CD4-positive, alpha-beta memory T cell (primary cell): ENCODE results near the gene STK39. TPM values are rescaled to one million over a fixed set of nuclear protein-coding genes. Genes with fewer than 3 reads are reported as not detected.

Experiments
- CTCF ChIA-PET: fragments of 350-600 bp; sonication (Branson Sonifier 250); formaldehyde crosslinking; loops from one replicate; lab custom pipeline; 2021; ENCODE audit warnings: inconsistent platforms; ENCODE audit not compliant: partially characterized antibody; lab: Charles Lee
- POLR2A ChIA-PET: fragments of 350-600 bp; sonication (Branson Sonifier 250); formaldehyde crosslinking; loops from one replicate; lab custom pipeline; 2021; ENCODE audit not compliant: partially characterized antibody; lab: Charles Lee
- DNase-seq, 5 donors: peaks; one replicate each; pipeline versions ENCODE4 v3.0.0 to v3.0.0-alpha.2; 2020 to 2022; ENCODE audit warnings: mixed read lengths in 1 of 5
- H3K27ac ChIP-seq: one replicate; pipeline ENCODE4 v1.7.0; 2013; ENCODE audit warnings: low read depth, low read length
- H3K27me3 ChIP-seq: 2 replicates; pipeline ENCODE4 v1.7.0; 2013; ENCODE audit warnings: mild to moderate bottlenecking, low read length, moderate library complexity; ENCODE audit not compliant: insufficient read depth
- H3K36me3 ChIP-seq: 2 replicates; pipeline ENCODE4 v1.7.0; 2013; ENCODE audit warnings: mild to moderate bottlenecking, low read length, moderate library complexity; ENCODE audit not compliant: insufficient read depth
- H3K4me1 ChIP-seq: 2 replicates; pipeline ENCODE4 v1.7.0; 2013; ENCODE audit warnings: mild to moderate bottlenecking, low read length, moderate library complexity; ENCODE audit not compliant: insufficient read depth
- H3K4me3 ChIP-seq, 2 donors: one replicate each; pipeline ENCODE4 v1.7.0; 2013; ENCODE audit warnings: low read length in 2 of 2, mild to moderate bottlenecking in 1 of 2
- H3K9me3 ChIP-seq, 2 donors: one replicate each; pipeline ENCODE4 v1.7.0; 2013; ENCODE audit warnings: low read length in 2 of 2, control low read depth in 1 of 2; ENCODE audit not compliant: control insufficient read depth in 1 of 2
- H3K27ac Mint-ChIP-seq, 7 donors: one replicate each; pipeline ENCODE4 v1.8.0; 2020 to 2021; ENCODE audit warnings: mixed read lengths in 7 of 7, mild to moderate bottlenecking in 6 of 7, inconsistent platforms in 3 of 7, moderate library complexity in 3 of 7
- H3K27me3 Mint-ChIP-seq, 2 donors: one replicate each; pipeline ENCODE4 v1.8.0; 2020 to 2021; ENCODE audit warnings: mixed read lengths in 2 of 2
- H3K36me3 Mint-ChIP-seq, 2 donors: one replicate each; pipeline ENCODE4 v1.8.0; 2020 to 2021; ENCODE audit warnings: mixed read lengths in 2 of 2, inconsistent platforms in 1 of 2, mild to moderate bottlenecking in 1 of 2
- H3K4me1 Mint-ChIP-seq, 4 donors: one replicate each; pipeline ENCODE4 v1.8.0; 2020 to 2021; ENCODE audit warnings: mixed read lengths in 4 of 4, mild to moderate bottlenecking in 1 of 4
- H3K4me3 Mint-ChIP-seq, 8 donors: one replicate each; pipeline ENCODE4 v1.8.0; 2020 to 2021; ENCODE audit warnings: mixed read lengths in 8 of 8, mild to moderate bottlenecking in 7 of 8, moderate library complexity in 6 of 8, inconsistent platforms in 3 of 8
- H3K9me3 Mint-ChIP-seq, 8 donors: one replicate each; pipeline ENCODE4 v1.8.0; 2020 to 2021; ENCODE audit warnings: mixed read lengths in 8 of 8, mild to moderate bottlenecking in 5 of 8, inconsistent platforms in 3 of 8, moderate library complexity in 1 of 8
- intact Hi-C: fragments of 100-400 bp; cut with micrococcal nuclease; formaldehyde crosslinking; loops from one replicate; pipeline ENCODE4 v1.15.1; 2023
- polyA plus RNA-seq, 2 donors: library from polyadenylated mRNA; unstranded; fragments of 300-500 nt; fragmentation: Illumina TruSeq; gene quantifications; one replicate each; pipeline ENCODE4 v1.2.3, GENCODE V29; 2021
- total RNA-seq, 2 experiments: library from RNA; stranded (reverse); gene quantifications; one replicate each; pipeline ENCODE4 v1.2.3, GENCODE V29; 2021

Gene STK39
- total and polyA plus RNA-seq, 4 experiments from 2014 or later, result 4.9 to 27.3 (median 18.2) TPM

DNA sequence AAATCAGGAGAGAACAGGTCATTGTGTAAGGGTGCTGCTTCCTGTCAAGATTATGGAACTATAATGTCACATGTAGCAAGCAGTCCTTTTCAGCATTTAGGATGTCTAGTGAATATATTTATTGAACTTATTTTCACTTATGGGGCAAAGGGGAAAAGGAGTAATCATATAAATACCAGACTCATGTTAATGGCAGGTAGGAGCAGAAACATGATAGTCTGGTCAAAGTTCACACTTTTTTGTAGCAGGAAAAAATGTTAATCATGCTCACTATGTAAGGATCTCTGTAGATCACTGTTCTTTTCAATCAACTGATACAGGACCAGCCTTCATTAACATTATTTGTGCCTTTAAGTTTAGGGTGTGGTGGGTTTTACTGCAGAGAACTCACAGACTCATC is 219.0 kb downstream of the STK39 start:
- ChIA-PET CTCF (no interaction called here), POLR2A (no interaction called here)
- Histone ChIP-seq H3K36me3 (no peaks in the 10 kb centered on the region), H3K4me3 (no peak overlapping the region), H3K27me3 (no peaks in the 10 kb centered on the region), H3K9me3 (no peaks in the 10 kb centered on the region), H3K4me1 (no peaks in the 10 kb centered on the region), H3K27ac (no peak overlapping the region)
- Mint-ChIP-seq H3K36me3 (peaks cover 48% of the 10 kb centered on the region in 2 donors), H3K27ac (no peak overlapping the region), H3K27me3 (no peaks in the 10 kb centered on the region), H3K4me3 (no peak overlapping the region), H3K4me1 (peaks cover 0 to 11% (median 2%) of the 10 kb centered on the region in 4 donors), H3K9me3 (no peaks in the 10 kb centered on the region)
- intact Hi-C loops, result no loop called here
- no peak for DNase-seq

DNA sequence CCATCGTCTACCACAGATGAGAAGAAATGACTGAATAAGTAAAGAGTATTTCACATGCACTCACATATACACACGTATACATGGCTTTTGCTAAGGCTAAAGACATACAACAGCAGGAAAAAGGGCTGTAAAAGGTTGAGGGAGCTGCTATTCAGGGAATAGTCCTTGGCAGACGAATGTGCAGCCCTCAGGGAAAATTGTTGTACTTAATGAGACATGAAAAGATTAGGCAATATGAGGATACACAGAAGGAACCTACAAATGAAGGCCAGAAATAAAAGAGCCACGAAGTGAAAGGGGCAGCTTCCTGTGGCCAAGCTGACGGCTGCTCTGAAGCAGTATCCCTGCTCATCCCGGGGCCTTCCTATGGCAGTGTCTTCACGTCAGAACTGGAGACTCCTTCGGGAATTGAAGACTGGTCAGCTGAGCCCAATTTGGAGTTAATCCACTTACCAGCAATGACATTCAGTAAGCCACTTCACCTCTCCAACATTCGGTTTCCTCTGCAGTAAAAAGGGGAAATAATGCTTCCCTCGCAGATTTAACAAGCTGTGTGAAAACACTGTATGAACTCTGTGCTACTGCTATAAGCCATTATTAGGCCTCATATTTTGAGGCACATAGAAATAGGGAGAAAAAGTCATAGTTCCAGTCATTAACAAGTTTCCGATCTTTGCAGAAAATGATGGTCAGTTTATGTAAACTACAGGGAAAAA is 221.8 kb downstream of the STK39 start:
- Histone ChIP-seq H3K36me3 (no peaks in the 10 kb centered on the region), H3K9me3 (no peaks in the 10 kb centered on the region), H3K27me3 (no peaks in the 10 kb centered on the region), H3K4me3 (no peak overlapping the region), H3K4me1 (no peaks in the 10 kb centered on the region), H3K27ac (no peak overlapping the region)
- Mint-ChIP-seq H3K27me3 (no peaks in the 10 kb centered on the region), H3K4me1 (peaks cover 0 to 11% (median 3%) of the 10 kb centered on the region in 4 donors), H3K27ac (no peak overlapping the region), H3K4me3 (no peak overlapping the region), H3K36me3 (peaks cover 32 to 36% of the 10 kb centered on the region in 2 donors), H3K9me3 (no peaks in the 10 kb centered on the region)
- no peak for DNase-seq
- ChIA-PET CTCF (interaction anchor here (1.7 kb wide), 1 partner anchor 94 kb away, joined by 4 read pairs; no protein-coding TSS in a partner anchor), POLR2A (no interaction called here)
- intact Hi-C loops, result no loop called here

DNA sequence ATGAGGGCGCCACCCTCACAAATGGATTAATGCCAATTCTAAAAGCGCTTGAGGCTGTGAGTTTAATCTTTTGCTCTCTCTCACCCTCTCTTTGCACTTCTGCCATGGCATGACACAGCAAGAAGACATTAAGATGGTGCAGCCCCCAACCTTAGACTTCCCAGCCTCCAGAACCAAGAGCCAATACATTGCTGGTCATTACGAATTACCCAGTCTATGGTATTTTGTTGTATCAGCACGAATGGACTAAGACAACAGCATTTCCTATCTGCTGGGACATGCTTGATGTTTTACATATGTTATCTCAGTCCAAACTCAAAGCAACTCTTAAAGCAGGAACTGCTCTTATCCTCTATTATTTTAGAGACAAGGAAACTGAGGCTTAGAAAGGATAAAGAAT is 222.9 kb downstream of the STK39 start:
- Mint-ChIP-seq H3K9me3 (no peaks in the 10 kb centered on the region), H3K27me3 (no peaks in the 10 kb centered on the region), H3K27ac (no peak overlapping the region), H3K36me3 (peaks cover 30 to 31% of the 10 kb centered on the region in 2 donors), H3K4me3 (no peak overlapping the region), H3K4me1 (peaks cover 0 to 11% (median 2%) of the 10 kb centered on the region in 4 donors)
- Histone ChIP-seq H3K36me3 (no peaks in the 10 kb centered on the region), H3K27ac (no peak overlapping the region), H3K4me1 (no peaks in the 10 kb centered on the region), H3K4me3 (no peak overlapping the region), H3K9me3 (no peaks in the 10 kb centered on the region), H3K27me3 (no peaks in the 10 kb centered on the region)
- POLR2A ChIA-PET, result no interaction called here
- intact Hi-C loops, result no loop called here
- DNase-seq, result no peak
- CTCF ChIA-PET, result interaction anchor here (1.7 kb wide), 1 partner anchor 95 kb away, joined by 4 read pairs; no protein-coding TSS in a partner anchor

GRCh38 chr2:168021800-168022587 is 225.4 kb downstream of the STK39 start:
- intact Hi-C loops, result no loop called here
- CTCF ChIA-PET, result no interaction called here
- POLR2A ChIA-PET, result no interaction called here
- Mint-ChIP-seq H3K9me3 (no peaks in the 10 kb centered on the region), H3K4me1 (peaks cover 0 to 8% (median under 1%) of the 10 kb centered on the region in 4 donors), H3K27ac (no peak overlapping the region), H3K36me3 (peaks cover 22 to 24% of the 10 kb centered on the region in 2 donors), H3K27me3 (no peaks in the 10 kb centered on the region), H3K4me3 (no peak overlapping the region)
- H3K4me3 ChIP-seq, result no peak overlapping the region
- no peaks in the 10 kb centered on the region for H3K4me1 ChIP-seq
- H3K9me3 ChIP-seq, result no peaks in the 10 kb centered on the region
- DNase-seq, result no peak
- no peaks in the 10 kb centered on the region for H3K27me3 ChIP-seq
- H3K36me3 ChIP-seq, result no peaks in the 10 kb centered on the region
- no peak overlapping the region for H3K27ac ChIP-seq

GRCh38 chr2:168015274-168015953 is 232.0 kb downstream of the STK39 start:
- no peak overlapping the region for H3K4me3 ChIP-seq
- no peak overlapping the region for H3K27ac ChIP-seq
- Mint-ChIP-seq H3K27me3 (no peaks in the 10 kb centered on the region), H3K36me3 (peaks cover 31 to 37% of the 10 kb centered on the region in 2 donors), H3K4me1 (peaks cover 0 to 11% (median 6%) of the 10 kb centered on the region in 4 donors), H3K4me3 (no peak overlapping the region), H3K27ac (no peak overlapping the region), H3K9me3 (no peaks in the 10 kb centered on the region)
- ChIA-PET POLR2A (no interaction called here), CTCF (interaction anchor here (2.6 kb wide), 1 partner anchor 103 kb away, joined by 8 read pairs; no protein-coding TSS in a partner anchor)
- no peaks in the 10 kb centered on the region for H3K27me3 ChIP-seq
- H3K36me3 ChIP-seq, result no peaks in the 10 kb centered on the region
- no peaks in the 10 kb centered on the region for H3K4me1 ChIP-seq
- intact Hi-C loops, result no loop called here
- no peak for DNase-seq
- H3K9me3 ChIP-seq, result no peaks in the 10 kb centered on the region

DNA sequence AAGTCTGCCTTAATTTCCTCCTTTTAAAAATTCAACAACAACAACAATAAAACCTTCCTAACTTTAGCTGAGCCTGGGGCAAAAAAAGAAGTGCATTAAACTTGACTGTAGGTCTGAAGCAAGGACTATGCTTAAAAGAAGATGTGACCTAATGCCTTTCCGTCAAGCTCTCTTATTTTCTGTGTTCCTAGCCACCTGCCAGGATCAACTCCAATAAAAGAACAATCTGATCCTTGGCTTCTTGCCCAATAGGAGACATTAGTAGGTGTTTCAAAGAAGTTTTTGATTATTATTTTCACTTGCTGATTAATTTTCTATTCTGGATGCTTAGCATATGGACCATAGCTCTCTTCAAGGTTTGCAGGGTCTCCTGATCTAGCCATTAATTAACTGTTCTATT is 237.5 kb downstream of the STK39 start:
- Histone ChIP-seq H3K27ac (no peak overlapping the region), H3K27me3 (no peaks in the 10 kb centered on the region), H3K4me3 (no peak overlapping the region), H3K36me3 (no peaks in the 10 kb centered on the region), H3K4me1 (no peaks in the 10 kb centered on the region), H3K9me3 (no peaks in the 10 kb centered on the region)
- Mint-ChIP-seq H3K36me3 (peaks cover 72 to 74% of the 10 kb centered on the region in 2 donors), H3K27me3 (no peaks in the 10 kb centered on the region), H3K9me3 (peaks cover 0 to 2% (median 0%) of the 10 kb centered on the region in 8 donors), H3K4me3 (no peak overlapping the region), H3K4me1 (peaks cover 6 to 11% (median 10%) of the 10 kb centered on the region in 4 donors), H3K27ac (no peak overlapping the region)
- intact Hi-C loops, result no loop called here
- ChIA-PET CTCF (interaction anchor here (1.2 to 2.7 kb wide), 2 partner anchors 108 to 109 kb away, joined by 3 to 7 read pairs; no protein-coding TSS in a partner anchor), POLR2A (no interaction called here)
- DNase-seq, result no peak
